ENCODE measurements around the gene SLIT1. TPM values are rescaled to one million over a fixed set of nuclear protein-coding genes. Genes with fewer than 3 reads are reported as not detected.

The SLIT1 gene
- total RNA-seq, 1 donor from 2014 or later, result 0.23 TPM

DNA sequence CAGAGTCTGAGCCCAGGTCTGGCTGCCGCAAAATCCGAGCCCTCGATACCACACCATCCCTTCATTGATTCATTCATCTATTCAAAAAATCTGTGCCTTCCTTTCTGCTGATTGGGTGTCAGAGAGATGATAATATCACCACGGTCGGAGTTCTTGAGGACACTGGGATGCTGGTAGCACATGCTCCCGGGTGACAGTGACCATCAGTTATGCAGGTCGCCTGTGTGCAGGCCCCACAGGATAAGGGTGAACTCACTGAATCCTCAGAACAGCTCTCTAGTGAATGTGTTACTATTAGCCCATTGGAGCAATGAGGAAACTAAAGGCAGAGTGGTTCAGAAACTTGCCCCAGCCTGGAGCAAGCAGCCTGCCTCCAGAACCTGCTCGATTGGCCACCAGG lies 145.1 kb downstream of the SLIT1 start:
- peaks cover 34% of the 10 kb centered on the region for H3K27me3 Mint-ChIP-seq (ENCODE audit: low read depth, unreplicated experiment)
- H3K27me3 ChIP-seq (ENCODE audit: insufficient read depth, low read length), result peaks cover 3% of the 10 kb centered on the region
- no peak overlapping the region for H3K27ac ChIP-seq (ENCODE audit: low read depth, low read length)
- H3K27ac Mint-ChIP-seq (ENCODE audit: unreplicated experiment), result no peak overlapping the region
- H4K20me1 ChIP-seq (ENCODE audit: insufficient read depth, low read length), result no peaks in the 10 kb centered on the region
- H3K36me3 Mint-ChIP-seq (ENCODE audit: low read depth, unreplicated experiment), result no peaks in the 10 kb centered on the region
- FAIRE-seq, result no peak
- H2AFZ ChIP-seq (ENCODE audit: low read depth, low read length), result no peak overlapping the region
- no peak for DNase-seq (ENCODE audit: low read depth)
- H3K9me3 Mint-ChIP-seq (ENCODE audit: unreplicated experiment), result no peaks in the 10 kb centered on the region
- no peaks in the 10 kb centered on the region for H3K4me1 Mint-ChIP-seq (ENCODE audit: low read depth, unreplicated experiment)
- H3K4me3 ChIP-seq (ENCODE audit: insufficient read depth, low read depth, low read length), result no peak overlapping the region
- H3K4me1 ChIP-seq (ENCODE audit: insufficient read depth, low read length), result peaks cover 6% of the 10 kb centered on the region
- no peaks in the 10 kb centered on the region for H3K9me3 ChIP-seq (ENCODE audit: insufficient read depth, low read depth, low read length)
- no peak overlapping the region for H3K4me2 ChIP-seq (ENCODE audit: low read length)
- H3K9ac ChIP-seq (ENCODE audit: low read length), result no peak overlapping the region
- TF ChIP-seq, protein P1, sequence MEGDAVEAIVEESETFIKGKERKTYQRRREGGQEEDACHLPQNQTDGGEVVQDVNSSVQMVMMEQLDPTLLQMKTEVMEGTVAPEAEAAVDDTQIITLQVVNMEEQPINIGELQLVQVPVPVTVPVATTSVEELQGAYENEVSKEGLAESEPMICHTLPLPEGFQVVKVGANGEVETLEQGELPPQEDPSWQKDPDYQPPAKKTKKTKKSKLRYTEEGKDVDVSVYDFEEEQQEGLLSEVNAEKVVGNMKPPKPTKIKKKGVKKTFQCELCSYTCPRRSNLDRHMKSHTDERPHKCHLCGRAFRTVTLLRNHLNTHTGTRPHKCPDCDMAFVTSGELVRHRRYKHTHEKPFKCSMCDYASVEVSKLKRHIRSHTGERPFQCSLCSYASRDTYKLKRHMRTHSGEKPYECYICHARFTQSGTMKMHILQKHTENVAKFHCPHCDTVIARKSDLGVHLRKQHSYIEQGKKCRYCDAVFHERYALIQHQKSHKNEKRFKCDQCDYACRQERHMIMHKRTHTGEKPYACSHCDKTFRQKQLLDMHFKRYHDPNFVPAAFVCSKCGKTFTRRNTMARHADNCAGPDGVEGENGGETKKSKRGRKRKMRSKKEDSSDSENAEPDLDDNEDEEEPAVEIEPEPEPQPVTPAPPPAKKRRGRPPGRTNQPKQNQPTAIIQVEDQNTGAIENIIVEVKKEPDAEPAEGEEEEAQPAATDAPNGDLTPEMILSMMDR (IDR thresholded peaks at IDR 0.05; ENCODE audit: insufficient read depth, low read depth, low read length), result no peak
- TF ChIP-seq EZH2 (IDR thresholded peaks at IDR 0.05; ENCODE audit: insufficient read depth, low read length), result no peak
- no peak overlapping the region for H3K4me3 Mint-ChIP-seq (ENCODE audit: unreplicated experiment)
- no peaks in the 10 kb centered on the region for H3K36me3 ChIP-seq (ENCODE audit: insufficient read depth, low read length)
- H3K79me2 ChIP-seq (ENCODE audit: insufficient read depth, low read length), result no peaks in the 10 kb centered on the region

DNA sequence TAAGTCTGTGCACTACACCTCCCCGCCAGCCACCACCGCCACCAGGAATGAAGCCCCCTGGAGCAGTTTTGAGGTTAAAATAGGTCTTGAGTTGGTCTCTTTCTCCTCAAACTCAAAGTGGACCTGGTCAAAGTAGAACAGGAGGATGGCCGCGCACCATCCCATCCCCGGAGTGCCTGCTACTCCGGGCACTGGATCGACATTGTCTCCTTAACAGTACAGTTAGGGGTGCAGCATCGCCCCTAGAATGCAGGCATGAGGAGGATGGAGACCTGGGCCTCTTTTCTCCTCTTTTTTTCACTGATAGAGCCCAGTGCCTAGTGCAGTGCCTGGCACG lies 145.5 kb downstream of the SLIT1 start:
- H3K4me3 Mint-ChIP-seq (ENCODE audit: unreplicated experiment), result no peak overlapping the region
- H2AFZ ChIP-seq (ENCODE audit: low read depth, low read length), result no peak overlapping the region
- no peak overlapping the region for H3K4me2 ChIP-seq (ENCODE audit: low read length)
- peaks cover 6% of the 10 kb centered on the region for H3K4me1 ChIP-seq (ENCODE audit: insufficient read depth, low read length)
- TF ChIP-seq, protein P1 (IDR thresholded peaks at IDR 0.05; ENCODE audit: insufficient read depth, low read depth, low read length), result no peak
- TF ChIP-seq EZH2 (IDR thresholded peaks at IDR 0.05; ENCODE audit: insufficient read depth, low read length), result no peak
- no peak overlapping the region for H3K9ac ChIP-seq (ENCODE audit: low read length)
- peaks cover 36% of the 10 kb centered on the region for H3K27me3 Mint-ChIP-seq (ENCODE audit: low read depth, unreplicated experiment)
- no peak for FAIRE-seq
- no peak overlapping the region for H3K27ac Mint-ChIP-seq (ENCODE audit: unreplicated experiment)
- no peaks in the 10 kb centered on the region for H3K9me3 ChIP-seq (ENCODE audit: insufficient read depth, low read depth, low read length)
- H3K27ac ChIP-seq (ENCODE audit: low read depth, low read length), result no peak overlapping the region
- no peaks in the 10 kb centered on the region for H3K79me2 ChIP-seq (ENCODE audit: insufficient read depth, low read length)
- H3K4me1 Mint-ChIP-seq (ENCODE audit: low read depth, unreplicated experiment), result no peaks in the 10 kb centered on the region
- no peaks in the 10 kb centered on the region for H3K9me3 Mint-ChIP-seq (ENCODE audit: unreplicated experiment)
- H4K20me1 ChIP-seq (ENCODE audit: insufficient read depth, low read length), result no peaks in the 10 kb centered on the region
- no peak for DNase-seq (ENCODE audit: low read depth)
- no peaks in the 10 kb centered on the region for H3K36me3 ChIP-seq (ENCODE audit: insufficient read depth, low read length)
- peaks cover 3% of the 10 kb centered on the region for H3K27me3 ChIP-seq (ENCODE audit: insufficient read depth, low read length)
- H3K36me3 Mint-ChIP-seq (ENCODE audit: low read depth, unreplicated experiment), result no peaks in the 10 kb centered on the region
- H3K4me3 ChIP-seq (ENCODE audit: insufficient read depth, low read depth, low read length), result no peak overlapping the region

DNA sequence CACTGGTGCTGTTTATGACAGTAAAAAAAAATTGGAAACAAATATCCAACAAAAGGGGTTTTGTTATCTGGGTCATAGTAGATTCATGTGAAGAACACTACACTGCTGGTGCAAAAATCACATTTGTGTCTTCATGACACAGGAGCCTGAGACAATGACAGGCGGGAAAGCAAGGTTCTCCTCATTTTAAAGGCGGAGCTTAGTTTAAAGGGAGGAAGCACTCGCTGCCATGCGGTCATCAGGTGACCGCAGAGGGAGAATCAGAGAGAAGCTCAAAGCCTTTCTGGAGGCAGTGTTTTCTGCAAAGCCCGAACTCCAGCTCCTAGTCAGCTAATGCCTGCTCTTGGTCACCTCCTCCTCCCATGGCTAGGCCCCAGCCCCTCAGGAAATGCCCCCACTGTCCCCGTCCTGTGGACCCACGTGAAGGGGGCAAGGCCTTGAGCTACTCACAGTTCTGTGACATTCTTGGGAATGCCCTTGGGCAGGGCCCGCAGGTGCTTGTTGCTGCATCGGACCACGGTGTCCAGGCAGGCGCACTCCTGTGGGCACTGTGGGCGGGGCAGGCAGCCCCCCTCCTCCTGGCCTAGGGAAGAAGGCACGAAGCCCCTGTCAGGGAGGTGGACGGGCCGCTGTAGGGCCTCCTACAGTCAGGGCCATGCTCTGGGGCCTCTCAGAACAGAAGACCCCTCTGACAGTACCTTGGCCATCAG lies 146.1 kb downstream of the SLIT1 start:
- no peaks in the 10 kb centered on the region for H3K9me3 Mint-ChIP-seq (ENCODE audit: unreplicated experiment)
- H3K4me1 Mint-ChIP-seq (ENCODE audit: low read depth, unreplicated experiment), result peaks cover under 1% of the 10 kb centered on the region
- Histone ChIP-seq H3K79me2 (ENCODE audit: insufficient read depth, low read length) (no peaks in the 10 kb centered on the region), H3K9ac (ENCODE audit: low read length) (no peak overlapping the region), H3K27ac (ENCODE audit: low read depth, low read length) (no peak overlapping the region), H3K4me3 (ENCODE audit: insufficient read depth, low read depth, low read length) (no peak overlapping the region), H3K36me3 (ENCODE audit: insufficient read depth, low read length) (no peaks in the 10 kb centered on the region), H4K20me1 (ENCODE audit: insufficient read depth, low read length) (no peaks in the 10 kb centered on the region), H3K27me3 (ENCODE audit: insufficient read depth, low read length) (peaks cover 3% of the 10 kb centered on the region), H3K9me3 (ENCODE audit: insufficient read depth, low read depth, low read length) (no peaks in the 10 kb centered on the region), H2AFZ (ENCODE audit: low read depth, low read length) (no peak overlapping the region), H3K4me2 (ENCODE audit: low read length) (no peak overlapping the region), H3K4me1 (ENCODE audit: insufficient read depth, low read length) (peaks cover 6% of the 10 kb centered on the region)
- no peaks in the 10 kb centered on the region for H3K36me3 Mint-ChIP-seq (ENCODE audit: low read depth, unreplicated experiment)
- DNase-seq (ENCODE audit: low read depth) (no peak), FAIRE-seq (no peak)
- peaks cover 36% of the 10 kb centered on the region for H3K27me3 Mint-ChIP-seq (ENCODE audit: low read depth, unreplicated experiment)
- no peak for TF ChIP-seq EZH2 (IDR thresholded peaks at IDR 0.05; ENCODE audit: insufficient read depth, low read length)
- TF ChIP-seq, protein P1 (IDR thresholded peaks at IDR 0.05; ENCODE audit: insufficient read depth, low read depth, low read length), result no peak
- no peak overlapping the region for H3K4me3 Mint-ChIP-seq (ENCODE audit: unreplicated experiment)
- no peak overlapping the region for H3K27ac Mint-ChIP-seq (ENCODE audit: unreplicated experiment)
